Left cardiac atrium (tissue), 4 donors: ENCODE data around the gene CEP162. TPM values are rescaled to one million over a fixed set of nuclear protein-coding genes. Genes with fewer than 3 reads are reported as not detected.
"Not testable (repeated sequence)": the region's sequence is repeated elsewhere in the genome, so short reads cannot be mapped to it uniquely, and the experiment has no call there.

ENCODE experiments used
- ATAC-seq, 2 donors: fragments of 200-7000 bp; cut with Tn5 transposase; one replicate each; pipeline ENCODE4 v1.9.1; 2020; ENCODE audit warnings: mild to moderate bottlenecking in 2 of 2, moderate library complexity in 2 of 2
- DNase-seq: peaks from one replicate; pipeline ENCODE4 v3.0.0-alpha.2; 2020
- intact Hi-C, 2 donors: fragments of 100-400 bp; cut with DNase I; formaldehyde crosslinking; loops; one replicate each; pipeline versions ENCODE4 v1.14.1 to v1.15.1; 2022 to 2023
- total RNA-seq, 2 donors: library from RNA; stranded (reverse); fragmentation: NEBNext Ultra II Directional; extraction: Animal tissue kit (Norgen Biotek cat#: 25700); gene quantifications; one replicate each; pipeline ENCODE4 v1.2.1, GENCODE V29; 2021
- donor health status: DM: no; HTN: yes; CAD: no.
- donor health status: DM: no; HTN: yes; CAD: no; lungs with severe emphysema.
- donor health status: DM: yes; HTN: yes; CAD: no.
- donor health status: Dilated cardiomyopathy.

The CEP162 gene
- total RNA-seq, 2 donors from 2014 or later: 5.2 to 5.5 TPM

DNA sequence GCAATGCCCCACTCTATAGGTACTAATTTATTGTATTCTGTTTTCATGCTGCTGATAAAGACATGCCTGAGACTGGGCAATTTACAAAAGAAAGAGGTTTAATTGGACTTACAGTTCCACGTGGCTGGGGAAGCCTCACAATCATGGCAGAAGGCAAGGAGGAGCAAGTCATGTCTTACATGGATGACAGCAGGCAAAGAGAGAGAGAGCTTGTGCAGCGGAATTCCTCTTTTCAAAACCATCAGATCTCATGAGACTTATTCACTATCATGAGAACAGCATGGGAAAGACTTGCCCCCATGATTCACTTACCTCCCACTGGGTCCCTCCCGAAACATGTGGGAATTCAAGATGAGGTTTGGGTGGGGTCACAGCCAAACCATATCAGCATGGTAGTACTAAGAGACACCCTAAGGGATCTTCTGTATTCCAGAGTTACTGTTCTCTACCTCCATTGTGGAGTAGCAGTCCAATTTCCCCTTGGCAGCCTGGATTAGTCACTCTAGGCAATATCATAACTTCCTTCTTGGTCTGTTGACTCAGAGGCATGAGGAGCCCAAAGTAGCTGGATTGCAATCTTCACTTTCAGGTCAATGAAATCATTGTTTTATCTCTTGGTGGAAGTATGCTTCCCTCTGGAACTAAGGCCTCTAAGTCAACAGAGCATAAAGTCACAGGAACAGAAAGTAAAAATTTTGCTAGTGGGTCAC lies 122.1 kb downstream of the CEP162 start:
- ATAC-seq, DNase-seq, intact Hi-C loops: not testable (repeated sequence)

DNA sequence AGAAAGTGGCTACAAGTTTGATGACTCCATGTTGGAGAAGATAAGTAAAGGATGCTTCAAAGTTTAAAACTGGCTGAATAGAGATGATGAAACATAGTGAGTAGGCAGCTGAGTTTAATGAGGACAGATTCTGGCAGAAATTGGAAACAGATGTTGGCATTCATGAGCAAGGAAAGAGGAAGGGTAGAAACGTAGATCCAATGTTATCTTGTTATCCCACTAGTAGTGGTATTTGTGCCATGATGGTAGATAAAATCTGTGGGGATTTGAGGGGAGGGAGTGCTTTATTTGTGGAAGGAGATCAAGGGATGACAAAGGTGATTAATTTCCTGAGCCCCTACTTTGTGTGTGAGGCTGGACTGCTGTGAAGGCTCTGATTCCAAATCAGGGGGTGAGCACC lies 124.4 kb downstream of the CEP162 start:
- intact Hi-C loops: no loop called here
- ATAC-seq (no peak), DNase-seq (no peak)

DNA sequence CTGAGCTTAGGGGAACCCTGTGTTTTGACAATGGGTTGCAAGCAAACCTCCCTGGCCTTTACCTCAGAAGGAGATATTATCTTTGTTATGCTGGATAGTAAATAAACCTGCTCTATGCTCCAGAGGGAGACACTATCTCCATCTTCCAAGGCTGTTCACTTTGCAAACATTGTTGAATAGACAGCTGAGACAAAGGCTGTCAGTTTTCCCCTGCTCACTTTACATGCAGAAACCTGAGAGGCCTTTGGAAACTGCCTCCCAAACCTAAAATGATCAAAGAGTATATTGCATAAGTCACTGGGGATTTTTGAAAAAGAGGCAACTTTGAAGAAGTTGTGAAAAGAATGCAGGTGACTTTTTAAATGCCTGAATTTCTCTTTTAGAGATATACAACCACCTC lies 132.3 kb downstream of the CEP162 start:
- intact Hi-C loops: no loop called here
- no peak for ATAC-seq
- DNase-seq: no peak

DNA sequence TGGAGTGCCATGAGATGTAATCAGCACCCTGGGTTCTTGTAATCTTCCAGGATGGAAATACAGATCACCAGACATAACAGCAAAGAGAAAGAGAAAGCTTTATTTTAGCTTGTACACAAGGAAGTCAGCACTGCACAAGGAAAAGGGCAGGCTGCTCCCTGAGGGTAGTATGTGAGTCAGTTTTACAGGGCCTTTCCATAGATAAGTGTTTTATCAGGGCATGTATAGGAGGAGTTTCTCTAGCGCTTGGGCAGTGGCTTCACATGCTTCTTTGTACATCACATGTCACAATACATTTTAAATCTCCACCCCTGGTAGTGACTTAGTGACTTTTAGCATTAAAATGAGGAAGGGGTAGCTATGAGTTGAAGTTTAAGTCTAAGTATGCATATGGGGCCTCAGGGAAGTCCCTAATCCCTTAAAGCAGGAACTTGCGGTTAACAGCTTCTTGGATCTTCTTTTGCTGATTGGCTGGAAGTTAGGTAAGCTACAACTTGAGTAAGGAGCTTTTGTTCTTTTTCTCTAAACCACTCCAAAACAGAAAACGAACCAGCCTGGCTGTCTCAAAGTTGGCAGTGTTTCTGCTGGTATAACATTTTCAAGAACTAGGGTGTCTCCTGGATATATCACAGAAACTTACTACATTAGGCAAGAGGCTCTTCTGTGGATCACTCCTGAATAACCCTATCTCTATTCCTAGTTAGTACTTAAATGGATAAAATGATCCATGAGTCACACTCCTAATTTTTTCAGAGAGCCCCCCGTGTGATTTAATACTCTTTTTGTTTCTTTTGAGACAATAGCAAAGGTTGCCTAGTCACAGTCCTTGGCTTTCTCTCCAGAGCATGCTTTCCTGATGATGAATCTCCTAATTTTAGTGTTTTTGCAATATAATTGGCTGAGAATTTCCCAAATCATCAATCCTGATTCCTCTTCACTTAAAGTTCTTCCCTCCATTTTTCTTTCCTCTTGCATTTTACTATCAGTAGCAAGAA lies 133.7 kb downstream of the CEP162 start:
- intact Hi-C loops: no loop called here
- no peak for ATAC-seq
- no peak for DNase-seq

DNA sequence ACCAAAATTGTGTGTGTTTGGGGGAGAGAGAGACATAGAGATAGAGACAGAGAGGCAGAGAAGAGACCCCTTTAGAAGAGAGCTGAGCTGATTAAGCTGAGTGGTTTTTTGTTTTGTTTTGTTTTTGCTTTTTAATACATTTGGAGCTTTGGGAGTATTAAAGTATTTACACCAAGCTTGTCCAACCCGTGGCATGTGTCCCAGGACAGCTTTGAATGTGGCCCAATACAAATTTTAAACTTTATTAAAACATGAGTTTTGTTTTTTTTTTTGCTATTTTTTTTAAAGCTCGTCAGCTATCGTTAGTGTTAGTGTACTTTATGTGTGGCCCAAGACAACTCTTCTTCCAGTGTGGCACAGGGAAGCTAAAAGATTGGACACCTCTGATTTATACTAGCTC lies 137.9 kb downstream of the CEP162 start:
- ATAC-seq (no peak), DNase-seq (no peak)
- intact Hi-C loops: no loop called here

DNA sequence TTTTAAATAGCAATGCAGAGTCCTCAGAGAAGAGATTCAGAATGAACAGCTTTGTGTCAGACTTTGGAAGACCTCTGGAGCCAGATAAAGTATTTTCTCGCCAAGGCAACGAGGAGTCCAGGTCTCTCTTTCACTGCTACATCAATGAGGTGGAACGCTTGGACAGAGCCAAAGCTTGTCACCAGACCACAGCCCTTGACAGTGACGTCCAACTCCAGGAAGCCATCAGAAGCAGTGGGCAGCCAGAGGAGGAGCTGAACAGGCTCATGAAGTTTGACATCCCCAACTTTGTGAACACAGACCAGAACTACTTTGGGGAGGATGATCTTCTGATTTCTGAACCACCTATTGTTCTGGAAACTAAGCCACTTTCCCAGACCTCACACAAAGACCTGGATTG lies 138.4 kb downstream of the CEP162 start:
- ATAC-seq (no peak), DNase-seq (no peak)
- intact Hi-C loops: no loop called here

DNA sequence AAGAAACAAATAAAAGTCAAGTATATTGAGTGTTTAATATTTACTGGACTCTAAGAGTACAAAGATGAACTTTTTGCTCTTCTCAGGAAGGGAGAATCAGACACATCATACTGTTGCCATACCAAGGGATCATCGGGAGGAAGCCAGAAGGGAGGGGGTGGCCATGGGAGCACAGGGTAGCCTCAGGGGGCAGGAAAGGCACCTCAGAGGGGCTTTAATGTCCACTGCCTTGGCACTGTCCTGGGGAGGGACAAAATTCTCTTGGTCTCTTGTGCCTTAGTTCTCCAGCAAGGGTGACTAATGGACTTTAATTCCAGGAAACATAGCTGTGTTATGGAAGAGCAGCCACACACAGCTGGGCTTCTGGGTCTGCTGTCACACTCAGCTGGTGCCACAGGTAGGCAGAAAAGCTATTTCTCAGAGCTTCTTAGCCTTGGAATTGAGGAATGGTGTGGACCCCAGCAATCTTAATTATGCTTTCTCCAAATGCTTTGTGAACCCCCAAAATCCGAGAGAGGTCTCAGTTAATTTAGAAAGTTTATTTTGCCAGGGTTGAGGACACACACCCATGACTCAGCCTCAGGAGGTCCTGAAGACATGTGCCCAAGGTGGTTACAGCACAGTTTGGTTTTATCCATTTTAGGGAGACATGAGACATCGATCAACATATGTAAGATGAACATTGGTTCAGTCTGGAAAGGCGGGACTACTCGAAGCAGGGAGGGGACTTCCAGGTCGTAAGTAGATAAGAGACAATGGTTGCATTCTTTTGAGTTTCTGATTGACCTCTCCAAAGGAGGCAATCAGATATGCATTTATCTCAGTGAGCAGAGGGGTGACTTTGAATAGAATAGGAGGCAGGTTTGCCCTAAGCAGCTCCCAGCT lies 140.7 kb downstream of the CEP162 start:
- ATAC-seq (no peak), DNase-seq (no peak)
- intact Hi-C loops: no loop called here

DNA sequence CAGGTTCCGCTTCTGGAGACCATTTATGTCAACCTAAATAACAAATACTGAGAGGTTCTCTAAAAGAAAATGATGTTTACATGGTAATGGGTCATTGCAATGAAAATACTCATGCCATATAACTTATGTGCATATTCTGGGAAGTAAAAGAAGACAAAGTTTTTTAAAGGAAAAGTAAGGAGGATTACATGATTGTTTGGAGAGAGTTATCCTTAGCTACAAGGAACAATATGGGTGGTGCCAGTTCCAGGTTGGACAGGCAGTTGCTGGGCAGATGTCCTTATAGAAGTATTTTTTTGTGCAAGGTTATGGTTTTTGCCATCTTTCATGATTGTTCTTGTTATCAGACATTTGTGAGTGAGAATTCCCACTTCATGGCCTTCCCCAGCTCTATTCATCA lies 141.4 kb downstream of the CEP162 start:
- no peak for ATAC-seq
- intact Hi-C loops: no loop called here
- no peak for DNase-seq

DNA sequence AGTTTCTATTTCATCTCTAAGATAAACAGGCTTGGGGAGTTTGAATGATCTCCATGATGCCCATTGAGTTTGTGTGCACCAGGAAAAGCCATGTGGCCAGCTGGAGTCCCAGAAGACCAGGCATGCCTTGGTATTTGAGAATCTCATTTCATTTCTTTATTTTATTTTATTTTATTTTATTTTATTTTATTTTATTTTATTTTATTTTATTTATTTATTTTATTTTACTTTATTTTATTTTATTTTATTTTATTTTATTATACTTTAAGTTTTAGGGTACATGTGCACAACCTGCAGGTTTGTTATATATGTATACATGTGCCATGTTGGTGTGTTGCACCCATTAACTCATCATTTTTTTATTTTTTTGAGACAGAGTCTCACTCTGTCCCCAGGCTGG lies 142.7 kb downstream of the CEP162 start:
- intact Hi-C loops, ATAC-seq, DNase-seq: not testable (repeated sequence)

DNA sequence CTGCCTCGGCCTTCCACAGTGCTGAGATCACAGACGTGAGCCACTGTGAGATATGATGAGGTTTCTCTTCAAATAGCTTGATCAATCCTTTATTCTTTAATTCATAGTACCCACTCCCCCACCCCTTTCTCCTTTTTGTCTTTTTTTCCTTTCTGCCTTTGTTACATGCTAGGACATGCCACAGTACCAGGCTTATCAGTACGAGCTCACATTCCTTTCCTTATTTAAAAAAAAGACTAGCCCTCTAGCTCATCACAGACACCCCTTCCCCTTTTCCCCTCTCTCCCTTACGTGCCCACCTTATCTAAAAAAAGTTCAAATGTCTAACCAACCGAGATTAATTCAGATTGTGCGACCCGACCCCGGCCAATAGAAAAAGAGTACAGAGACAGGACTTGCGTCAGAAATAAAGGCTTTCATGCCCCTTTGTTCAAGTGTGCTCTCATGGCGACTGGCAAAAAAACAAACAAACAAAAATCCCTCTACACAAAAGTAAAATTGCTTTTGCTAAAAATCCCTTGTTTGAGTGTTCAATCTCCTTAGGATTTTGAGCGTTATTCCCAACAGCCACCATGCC lies 144.7 kb downstream of the CEP162 start:
- no peak for ATAC-seq
- intact Hi-C loops: no loop called here
- DNase-seq: no peak

DNA sequence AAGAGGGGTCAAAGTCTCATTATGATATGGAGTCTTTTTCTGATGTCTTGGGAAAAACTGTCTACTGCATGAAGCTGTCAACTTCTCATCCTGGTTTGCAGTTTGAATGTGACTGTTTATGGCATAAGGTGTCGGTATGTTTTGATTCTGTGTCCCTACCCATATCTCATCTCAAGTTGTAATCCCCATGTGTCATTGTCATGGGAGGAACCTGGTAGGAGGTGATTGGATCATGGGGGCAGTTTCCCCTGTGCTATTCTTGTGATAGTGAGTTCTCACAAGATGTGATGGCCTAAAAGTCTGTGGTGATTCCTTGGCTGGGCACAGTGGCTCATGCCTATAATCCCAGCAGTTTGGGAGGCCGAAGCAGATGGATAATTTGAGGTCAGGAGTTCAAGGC lies 146.2 kb downstream of the CEP162 start:
- intact Hi-C loops: no loop called here
- ATAC-seq (no peak), DNase-seq (no peak)

DNA sequence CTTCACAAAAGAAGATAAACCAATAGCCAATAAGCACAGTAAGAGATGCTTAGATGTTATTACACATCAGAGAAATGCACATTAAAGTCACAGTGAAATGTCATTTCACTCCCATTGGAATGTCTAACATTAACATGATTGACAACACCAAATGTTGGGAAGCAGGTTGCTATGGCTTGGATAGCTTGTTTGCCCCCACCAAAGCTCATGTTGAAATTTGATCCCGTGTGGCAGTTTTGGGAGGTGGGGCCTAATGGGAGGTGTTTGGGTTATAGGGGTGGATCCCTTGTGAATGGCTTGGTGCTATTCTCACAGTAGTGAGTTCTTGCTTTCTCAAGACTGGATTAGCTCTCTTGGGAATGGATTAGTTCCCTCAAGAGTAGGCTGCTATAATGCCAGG lies 149.1 kb downstream of the CEP162 start:
- ATAC-seq (no peak), DNase-seq (no peak)
- intact Hi-C loops: no loop called here

DNA sequence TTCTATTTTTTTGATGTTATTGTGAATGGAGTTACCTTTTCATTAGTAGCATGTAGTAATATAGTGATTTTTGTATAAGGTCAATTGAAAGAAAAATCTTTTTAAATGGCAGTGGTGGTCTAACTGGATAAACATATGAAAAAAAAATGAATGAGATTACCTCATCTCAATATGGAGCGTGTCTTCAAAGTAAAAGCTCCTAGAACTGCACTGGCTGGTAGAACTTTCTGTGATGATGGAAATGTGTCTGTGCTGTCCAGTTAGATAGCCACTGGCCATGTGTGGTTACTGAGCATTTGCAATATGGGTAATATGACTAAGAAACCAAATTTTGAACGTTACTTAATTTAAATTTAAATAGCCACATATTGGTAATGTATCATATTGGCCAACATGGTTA lies 149.8 kb downstream of the CEP162 start:
- DNase-seq: no peak
- no peak for ATAC-seq
- intact Hi-C loops: no loop called here

DNA sequence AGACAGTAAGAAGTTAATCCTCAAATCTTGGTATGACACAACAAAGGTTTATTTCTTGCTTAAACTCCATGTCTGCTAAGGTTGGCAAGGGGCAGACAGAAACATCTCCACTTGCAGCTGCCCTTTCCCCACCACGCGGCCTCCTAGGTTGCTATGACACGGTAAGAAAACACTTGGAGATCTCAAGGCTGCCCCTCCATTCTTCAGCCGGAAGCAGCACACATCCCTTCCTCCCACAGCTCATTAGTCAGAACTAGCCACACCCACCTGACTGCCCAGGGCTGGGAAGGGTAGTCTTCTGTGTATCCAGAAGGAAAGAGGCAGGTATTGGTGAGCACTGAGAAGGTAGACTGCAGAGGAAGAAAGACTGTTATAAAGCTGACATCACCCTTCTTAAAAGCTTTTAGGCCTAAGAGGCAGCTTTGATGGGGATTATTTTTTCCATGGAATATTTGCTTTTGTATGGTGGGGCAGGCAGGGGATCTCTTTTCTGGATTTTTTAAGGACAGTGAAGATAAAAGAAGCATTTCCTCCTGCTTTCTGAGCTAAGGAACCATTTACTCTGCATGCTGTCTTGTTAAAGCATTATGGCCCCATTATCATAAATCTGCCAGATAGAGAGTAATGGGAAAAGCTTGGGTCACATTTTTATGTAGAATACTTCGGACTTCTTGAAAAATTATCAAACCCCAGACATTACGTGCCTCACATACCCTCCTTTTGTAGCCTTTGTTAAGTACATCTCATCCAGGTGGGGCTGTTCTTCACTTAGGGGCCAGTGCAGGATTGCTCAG lies 152.3 kb downstream of the CEP162 start:
- DNase-seq: no peak
- ATAC-seq: peak in 1 of 2 donors; percentile 47
- intact Hi-C loops: no loop called here
